Suprapubic skin (tissue), 4 donors: Measurements from ENCODE around the gene C1orf35. TPM values are rescaled to one million over a fixed set of nuclear protein-coding genes. Genes with fewer than 3 reads are reported as not detected.

Experiments used
- DNase-seq, 2 donors: peaks; one replicate each; pipeline ENCODE4 v3.0.0-alpha.2; 2019; ENCODE audit warnings: low spot score in 2 of 2
- H3K27ac ChIP-seq: fragments of 200-600 bp; sonication (generic); one replicate; pipeline ENCODE4 v1.5.1; 2019
- H3K27me3 ChIP-seq: fragments of 200-600 bp; sonication (generic); one replicate; pipeline ENCODE4 v1.5.1; 2019
- H3K36me3 ChIP-seq: fragments of 200-600 bp; sonication (generic); one replicate; pipeline ENCODE4 v1.5.1; 2019
- H3K4me1 ChIP-seq: fragments of 200-600 bp; sonication (generic); one replicate; pipeline ENCODE4 v1.5.1; 2019
- H3K4me3 ChIP-seq: fragments of 200-600 bp; sonication (generic); one replicate; pipeline ENCODE4 v1.5.1; 2019; ENCODE audit warnings: mild to moderate bottlenecking
- H3K9me3 ChIP-seq: fragments of 200-600 bp; sonication (generic); one replicate; pipeline ENCODE4 v1.5.1; 2019
- EP300 ChIP-seq: sonication (generic); formaldehyde crosslinking; IDR thresholded peaks from one replicate; pipeline ENCODE4 v1.6.1; 2017; ENCODE audit warnings: antibody characterized with exemption
- POLR2A ChIP-seq, 2 donors: fragments of 450-650 bp; IDR thresholded peaks; one replicate each; pipeline ENCODE4 v1.6.1; 2017; ENCODE audit warnings: antibody characterized with exemption in 2 of 2, mild to moderate bottlenecking in 2 of 2, moderate library complexity in 2 of 2
- POLR2AphosphoS5 ChIP-seq, 3 donors: sonication (generic); formaldehyde crosslinking; IDR thresholded peaks; one replicate each; pipeline ENCODE4 v1.6.1; 2017; ENCODE audit warnings: antibody characterized with exemption in 3 of 3
- WGBS: methylation state at CpG from one replicate; pipeline ENCODE4 v1.1.5; 2018; 5-methylcytosine and 5-hydroxymethylcytosine counted together
- total RNA-seq, 4 donors: library from RNA; depleted of rRNA; stranded (reverse); fragments of >200 nt; gene quantifications; one replicate each; pipeline ENCODE4 v1.1.0, GENCODE V29; 2016
- TF ChIP-seq, protein P1 (sequence below), 2 donors: fragments of 200-600 bp in 1 of 2; fragments of 450-650 bp in 1 of 2; sonication (generic) in 1 of 2; IDR thresholded peaks; one replicate each; pipeline ENCODE4 v1.5.1; 2016 to 2019; ENCODE audit warnings: antibody characterized with exemption in 2 of 2, mild to moderate bottlenecking in 1 of 2, moderate library complexity in 1 of 2

C1orf35 gene
- total RNA-seq, 4 donors from 2014 or later, result 10.6 to 32.3 (median 17.1) TPM

DNA sequence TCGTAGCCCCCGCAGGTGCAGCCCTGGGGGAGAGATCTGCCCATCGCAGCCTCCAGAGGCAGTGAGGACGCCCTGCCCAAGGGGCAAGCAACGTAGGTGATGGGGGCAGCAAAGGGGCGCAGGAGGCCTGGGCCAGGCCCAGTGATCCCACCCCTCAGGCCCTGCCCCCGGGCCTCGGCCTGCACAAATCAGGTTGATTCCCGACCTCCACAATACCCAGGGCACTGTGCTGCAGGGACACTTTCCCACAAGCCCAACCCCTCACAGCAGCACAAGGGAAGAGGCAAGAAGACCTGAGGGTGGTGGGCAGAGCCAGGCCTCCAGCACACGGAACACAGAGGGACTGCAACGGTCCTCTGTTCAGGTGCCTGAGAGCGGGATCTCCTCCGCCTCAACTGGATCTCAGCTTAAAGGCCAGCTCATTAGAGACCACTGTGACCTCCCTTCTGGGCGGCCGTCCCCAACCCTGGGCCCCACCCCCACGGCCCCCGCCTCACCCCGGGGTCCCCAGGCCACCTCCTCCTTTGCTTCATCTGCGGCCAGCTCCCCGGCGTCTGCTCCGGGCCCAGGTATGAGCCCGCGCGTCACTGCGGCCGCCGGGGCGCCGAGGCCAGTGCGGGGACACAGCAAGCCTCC, 21.4 kb downstream of the C1orf35 start:
- H3K4me1 ChIP-seq, result peaks cover 45% of the 10 kb centered on the region

DNA sequence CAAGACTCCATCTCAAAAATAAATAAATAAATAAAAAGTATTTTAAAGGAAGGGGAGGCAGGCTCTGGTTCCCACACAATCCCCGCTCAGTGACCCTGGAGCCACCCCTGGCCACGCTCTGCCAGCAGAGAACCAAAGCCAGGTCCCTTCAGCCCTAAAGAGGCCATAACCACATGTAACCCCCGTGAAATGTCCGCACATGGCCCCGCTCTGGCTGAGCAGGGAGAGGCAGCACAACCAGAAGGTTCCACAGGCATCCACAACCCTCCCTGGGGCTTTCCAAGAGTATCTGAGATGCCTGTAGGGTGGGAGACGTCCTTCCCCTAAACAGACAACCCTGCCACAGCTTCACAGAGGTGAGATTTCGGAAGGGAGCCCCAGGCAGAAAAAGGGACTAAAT, 22.0 kb downstream of the C1orf35 start:
- Histone ChIP-seq H3K27ac (no peak overlapping the region), H3K27me3 (no peaks in the 10 kb centered on the region), H3K9me3 (no peaks in the 10 kb centered on the region), H3K4me3 (peak overlapping the region; percentile 97), H3K36me3 (no peaks in the 10 kb centered on the region), H3K4me1 (peaks cover 40% of the 10 kb centered on the region)
- DNase-seq, result peak in 1 of 2 donors; percentile 68
- TF ChIP-seq, protein P1, sequence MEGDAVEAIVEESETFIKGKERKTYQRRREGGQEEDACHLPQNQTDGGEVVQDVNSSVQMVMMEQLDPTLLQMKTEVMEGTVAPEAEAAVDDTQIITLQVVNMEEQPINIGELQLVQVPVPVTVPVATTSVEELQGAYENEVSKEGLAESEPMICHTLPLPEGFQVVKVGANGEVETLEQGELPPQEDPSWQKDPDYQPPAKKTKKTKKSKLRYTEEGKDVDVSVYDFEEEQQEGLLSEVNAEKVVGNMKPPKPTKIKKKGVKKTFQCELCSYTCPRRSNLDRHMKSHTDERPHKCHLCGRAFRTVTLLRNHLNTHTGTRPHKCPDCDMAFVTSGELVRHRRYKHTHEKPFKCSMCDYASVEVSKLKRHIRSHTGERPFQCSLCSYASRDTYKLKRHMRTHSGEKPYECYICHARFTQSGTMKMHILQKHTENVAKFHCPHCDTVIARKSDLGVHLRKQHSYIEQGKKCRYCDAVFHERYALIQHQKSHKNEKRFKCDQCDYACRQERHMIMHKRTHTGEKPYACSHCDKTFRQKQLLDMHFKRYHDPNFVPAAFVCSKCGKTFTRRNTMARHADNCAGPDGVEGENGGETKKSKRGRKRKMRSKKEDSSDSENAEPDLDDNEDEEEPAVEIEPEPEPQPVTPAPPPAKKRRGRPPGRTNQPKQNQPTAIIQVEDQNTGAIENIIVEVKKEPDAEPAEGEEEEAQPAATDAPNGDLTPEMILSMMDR (IDR thresholded peaks at IDR 0.05), result no peak
- TF ChIP-seq EP300 (no peak), POLR2AphosphoS5 (IDR thresholded peaks at IDR 0.05) (no peak), POLR2A (IDR thresholded peaks at IDR 0.05) (no peak)
- WGBS, result 68% methylated on average over 6 of the region's 7 CpGs

More for the DNA sequence above, 21.4 kb downstream of the C1orf35 start:
- peak in 1 of 2 donors; percentile 73 for DNase-seq
- 19% methylated on average over 9 of the region's 31 CpGs for WGBS
- peak overlapping the region; percentile 97 for H3K4me3 ChIP-seq
- H3K27me3 ChIP-seq, result no peaks in the 10 kb centered on the region
- no peaks in the 10 kb centered on the region for H3K9me3 ChIP-seq
- H3K36me3 ChIP-seq, result no peaks in the 10 kb centered on the region
- H3K27ac ChIP-seq, result peak overlapping the region; percentile 98
- no peak for TF ChIP-seq POLR2A (IDR thresholded peaks at IDR 0.05)
- TF ChIP-seq POLR2AphosphoS5 (IDR thresholded peaks at IDR 0.05), result no peak
- no peak for TF ChIP-seq EP300
- TF ChIP-seq, protein P1 (IDR thresholded peaks at IDR 0.05), result no peak

DNA sequence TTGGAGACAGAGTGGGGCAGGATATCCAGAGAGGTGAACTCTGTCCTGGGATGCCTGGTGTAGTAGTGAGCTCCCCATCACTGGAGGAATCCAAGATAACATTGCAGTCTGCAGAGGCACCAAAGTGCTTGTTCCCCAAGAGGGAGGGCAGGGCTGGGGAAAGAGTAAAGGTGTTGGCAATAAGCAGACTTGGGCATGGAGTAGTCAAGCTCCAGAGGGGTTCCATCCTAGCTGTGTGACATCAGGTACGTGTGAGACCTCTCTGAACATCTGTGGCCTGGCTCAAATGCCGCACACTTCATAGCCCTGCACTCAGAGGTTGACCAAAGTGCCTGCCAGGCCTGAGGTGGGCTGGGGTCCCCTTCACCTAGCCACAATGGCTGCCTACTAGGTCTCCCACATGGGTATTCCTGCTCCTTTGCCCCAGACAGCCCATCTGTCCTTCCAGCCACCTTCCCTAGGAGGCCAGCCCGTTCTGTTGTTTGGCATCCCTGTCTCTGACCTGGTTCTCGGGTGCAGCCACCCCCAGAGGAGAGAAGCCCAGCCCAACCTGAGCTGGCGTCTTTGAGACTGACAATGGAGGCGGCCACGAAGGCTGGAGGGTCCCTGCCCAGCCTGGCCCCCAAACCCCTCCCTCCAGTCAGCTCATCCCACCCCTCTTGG, 23.4 kb downstream of the C1orf35 start:
- H3K27me3 ChIP-seq, result no peaks in the 10 kb centered on the region
- DNase-seq, result peak in 1 of 2 donors; percentile 57
- H3K36me3 ChIP-seq, result no peaks in the 10 kb centered on the region
- H3K27ac ChIP-seq, result no peak overlapping the region
- H3K4me1 ChIP-seq, result peaks cover 26% of the 10 kb centered on the region
- WGBS, result 76% methylated on average over 7 of the region's 7 CpGs
- H3K9me3 ChIP-seq, result no peaks in the 10 kb centered on the region
- no peak overlapping the region for H3K4me3 ChIP-seq
- TF ChIP-seq EP300, result no peak
- TF ChIP-seq, protein P1 (IDR thresholded peaks at IDR 0.05), result no peak
- no peak for TF ChIP-seq POLR2A (IDR thresholded peaks at IDR 0.05)
- TF ChIP-seq POLR2AphosphoS5 (IDR thresholded peaks at IDR 0.05), result no peak

DNA sequence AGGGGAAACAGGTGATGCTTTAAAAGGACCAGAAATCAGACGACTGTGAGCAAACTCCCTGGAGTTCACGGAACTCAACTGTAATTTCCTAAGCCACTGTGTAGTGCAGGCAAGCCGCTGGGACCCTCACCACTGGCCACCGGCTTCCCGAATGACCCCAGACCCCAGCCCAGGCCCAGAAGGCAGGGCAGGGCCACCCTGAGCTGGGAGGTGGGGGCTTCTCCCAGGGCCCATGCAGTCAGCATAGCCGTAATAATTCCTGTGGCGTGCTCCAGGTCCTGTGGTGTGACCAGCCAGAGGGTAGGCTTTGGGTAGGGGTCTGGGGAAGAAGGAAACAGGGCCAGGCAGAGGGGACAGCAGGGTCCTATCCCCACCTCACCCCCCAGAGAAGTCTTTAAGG, 24.1 kb downstream of the C1orf35 start:
- no peak overlapping the region for H3K4me3 ChIP-seq
- H3K27ac ChIP-seq, result no peak overlapping the region
- peak; percentile 57 to 63 for DNase-seq
- no peaks in the 10 kb centered on the region for H3K9me3 ChIP-seq
- 90% methylated on average over 6 of the region's 7 CpGs for WGBS
- H3K27me3 ChIP-seq, result no peaks in the 10 kb centered on the region
- TF ChIP-seq POLR2AphosphoS5 (IDR thresholded peaks at IDR 0.05) (no peak), POLR2A (IDR thresholded peaks at IDR 0.05) (no peak), EP300 (no peak)
- TF ChIP-seq, protein P1 (IDR thresholded peaks at IDR 0.05), result no peak
- peaks cover 18% of the 10 kb centered on the region for H3K4me1 ChIP-seq
- no peaks in the 10 kb centered on the region for H3K36me3 ChIP-seq

DNA sequence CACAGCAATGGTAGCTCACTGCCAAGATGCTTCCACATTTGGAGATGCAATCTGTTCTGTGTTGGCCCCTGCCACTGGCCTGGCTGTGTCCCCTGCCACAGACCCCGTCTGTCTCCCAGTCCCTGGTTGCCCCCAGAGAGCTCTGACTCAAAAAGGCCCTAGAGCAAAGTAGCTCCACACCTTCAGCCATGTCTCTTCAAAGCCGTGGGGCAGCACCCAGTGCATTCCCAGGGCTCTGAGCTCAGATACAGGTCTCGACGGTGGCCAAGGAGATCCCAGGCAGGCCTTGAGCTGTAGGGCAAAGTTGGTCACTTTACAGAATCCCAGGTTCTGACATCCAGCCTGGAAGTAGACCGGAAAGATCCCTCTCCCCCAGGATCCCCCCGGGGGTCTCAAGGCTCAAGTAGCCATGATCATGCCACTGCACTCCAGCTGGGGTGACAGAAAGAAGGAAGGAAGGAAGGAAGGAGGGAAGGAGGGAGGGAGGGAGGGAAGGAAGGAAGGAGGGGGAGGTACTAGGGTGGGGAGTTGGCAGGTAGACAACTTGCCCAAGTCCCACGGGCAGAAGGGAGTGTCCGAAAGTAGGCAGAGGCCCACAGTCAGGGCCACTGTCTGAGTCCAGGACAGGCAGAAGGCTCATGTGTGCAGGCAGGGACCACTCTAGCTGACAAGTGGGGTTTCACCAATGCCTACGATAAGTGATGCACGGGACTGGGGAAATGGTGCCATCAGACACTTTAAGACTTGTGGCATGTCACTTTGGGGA, 25.4 kb downstream of the C1orf35 start:
- Histone ChIP-seq H3K36me3 (no peaks in the 10 kb centered on the region), H3K4me1 (peaks cover 13% of the 10 kb centered on the region), H3K9me3 (no peaks in the 10 kb centered on the region), H3K27ac (no peak overlapping the region), H3K27me3 (no peaks in the 10 kb centered on the region), H3K4me3 (no peak overlapping the region)
- TF ChIP-seq, protein P1 (IDR thresholded peaks at IDR 0.05), result no peak
- TF ChIP-seq POLR2AphosphoS5 (IDR thresholded peaks at IDR 0.05) (no peak), EP300 (no peak), POLR2A (IDR thresholded peaks at IDR 0.05) (no peak)
- DNase-seq, result no peak
- WGBS, result 50% methylated on average over 9 of the region's 10 CpGs
